Measurements from ENCODE around the gene IL1RAPL2.
"Not testable (repeated sequence)": the region's sequence is repeated elsewhere in the genome, so short reads cannot be mapped to it uniquely, and the experiment has no call there.

Gene IL1RAPL2

DNA sequence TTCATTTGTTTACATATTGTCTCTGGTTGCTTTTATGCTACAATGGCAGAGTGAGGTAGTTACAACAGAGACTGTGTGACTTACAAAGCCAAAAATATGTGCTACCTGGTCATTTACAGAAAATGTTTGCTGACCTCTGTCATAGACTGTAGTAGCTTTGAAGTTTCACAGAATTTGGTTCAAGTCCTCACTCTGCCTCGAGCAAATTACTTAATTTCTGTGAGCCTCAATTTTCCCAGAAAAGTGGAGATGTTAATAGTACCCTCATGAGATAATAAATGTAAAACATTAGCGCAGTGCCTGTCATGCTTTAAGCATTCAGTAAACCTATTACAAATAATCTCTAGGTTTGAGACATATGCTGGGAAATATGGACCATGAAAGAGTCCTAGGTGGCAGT is 1237.9 kb downstream of the IL1RAPL2 start:
- DNase-seq (ENCODE audit: low spot score), result no peak

DNA sequence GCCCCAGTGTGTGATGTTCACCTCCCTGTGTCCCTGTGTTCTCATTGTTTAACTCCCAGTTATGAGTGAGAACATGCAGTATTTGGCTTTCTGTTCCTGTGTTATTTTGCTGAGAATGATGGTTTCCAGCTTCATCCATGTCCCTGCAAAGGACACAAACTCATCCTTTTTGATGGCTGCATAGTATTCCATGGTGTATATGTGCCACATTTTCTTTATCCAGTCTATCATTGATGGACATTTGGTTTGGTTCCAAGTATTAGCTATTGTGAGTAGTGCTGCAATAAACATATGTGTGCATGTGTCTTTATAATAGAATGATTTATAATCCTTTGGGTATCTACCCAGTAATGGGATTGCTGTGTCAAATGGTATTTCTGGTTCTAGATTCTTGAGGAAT is 1239.7 kb downstream of the IL1RAPL2 start:
- not testable (repeated sequence) for DNase-seq (ENCODE audit: low spot score)

DNA sequence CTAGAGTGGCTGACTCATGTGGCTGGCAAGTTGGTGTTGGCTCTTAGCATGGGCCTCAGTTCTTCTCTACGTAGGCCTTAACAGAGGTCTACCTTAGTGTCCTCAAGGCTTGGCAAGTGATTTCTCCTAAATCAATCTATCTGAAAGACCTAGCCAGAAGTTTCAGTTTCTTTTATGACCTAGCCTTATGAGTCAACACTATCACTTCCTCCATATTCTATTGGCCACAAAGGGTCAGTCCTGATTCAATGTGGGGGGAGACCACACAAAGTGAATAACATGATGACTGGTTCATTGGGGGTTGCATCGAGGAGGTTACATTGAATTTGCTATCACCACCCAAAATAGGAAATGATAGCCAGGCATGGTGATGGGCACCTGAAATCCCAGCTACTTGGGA is 1250.5 kb downstream of the IL1RAPL2 start:
- DNase-seq (ENCODE audit: low spot score), result no peak
